T-helper 9 cell (primary cell): ENCODE data around the gene PCNT.
"Not testable (repeated sequence)": the region's sequence is repeated elsewhere in the genome, so short reads cannot be mapped to it uniquely, and the experiment has no call there.

ENCODE experiments used
- DNase-seq: peaks from one replicate; pipeline ENCODE4 v3.0.0-alpha.2; 2020

The PCNT gene

GRCh38 chr21:46310260-46310659 lies 13.7 kb upstream of the PCNT start:
- DNase-seq, result not testable (repeated sequence)

DNA sequence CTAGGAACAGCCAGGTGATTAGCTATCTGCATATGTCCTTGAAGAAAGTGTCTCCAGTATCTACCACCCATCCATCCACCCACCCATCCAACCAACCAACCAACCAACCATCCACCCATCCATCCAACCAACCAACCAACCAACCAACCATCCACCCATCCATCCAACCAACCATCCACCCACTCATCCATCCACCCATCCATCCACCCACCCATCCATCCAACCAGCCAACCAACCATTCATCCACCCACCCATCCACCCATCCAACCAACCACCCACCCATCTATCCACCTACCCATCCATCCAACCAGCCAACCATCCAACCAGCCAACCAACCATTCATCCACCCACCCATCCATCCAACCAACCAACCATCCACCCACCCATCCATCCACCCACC lies 12.4 kb upstream of the PCNT start:
- DNase-seq, result no peak

DNA sequence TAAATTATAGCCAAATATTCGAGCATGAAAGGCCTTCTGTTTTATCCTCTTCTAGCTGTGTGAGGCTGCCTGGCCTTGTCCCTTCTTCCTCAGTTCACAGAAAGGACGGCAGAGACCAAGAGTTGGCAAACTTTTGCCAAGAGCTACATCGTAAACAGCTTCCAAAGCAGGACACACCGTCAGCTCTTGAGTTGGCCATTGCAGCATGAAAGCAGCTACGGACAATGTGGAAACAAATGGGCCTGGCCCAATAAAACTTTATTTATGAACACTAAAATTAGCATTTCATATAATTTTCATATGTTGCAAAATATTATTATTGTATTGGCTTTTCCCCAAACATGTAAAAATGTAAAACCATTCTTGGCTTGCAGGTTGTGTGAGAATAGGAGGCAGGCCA lies 11.0 kb upstream of the PCNT start:
- DNase-seq, result no peak

- no peak for DNase-seq
These were observed 9.4 kb upstream of the PCNT start for GRCh38 chr21:46314441-46315020.

DNA sequence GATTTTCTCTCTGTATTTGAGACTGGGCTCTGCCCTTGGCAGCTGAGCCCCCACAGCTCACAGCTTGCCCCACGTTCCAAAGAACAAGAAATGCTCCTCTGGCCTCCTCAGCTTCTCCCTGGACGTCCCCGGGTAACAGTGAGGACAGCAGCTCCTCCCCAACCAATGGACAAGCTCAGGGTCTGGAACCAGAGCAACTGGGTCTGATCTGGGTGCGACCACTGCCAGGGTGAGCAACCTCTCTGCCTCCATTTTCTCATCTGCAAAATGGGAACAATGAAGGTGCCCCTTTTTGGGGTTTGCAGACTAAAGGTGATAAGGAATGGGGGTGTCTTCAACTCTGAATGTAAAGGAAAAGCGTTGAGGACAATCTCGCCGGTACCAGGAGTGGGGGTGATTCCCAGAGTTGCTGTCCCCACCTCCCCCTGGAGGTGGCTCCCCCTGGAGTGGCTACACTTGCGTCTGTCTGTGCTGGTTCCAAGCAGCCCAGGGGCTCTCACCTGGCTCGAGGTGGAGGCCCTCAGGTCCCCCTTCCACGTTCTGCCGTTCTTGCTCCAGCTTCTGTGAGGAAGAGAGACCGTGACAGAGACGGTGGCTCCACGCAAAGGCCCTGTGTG lies 7.1 kb upstream of the PCNT start:
- DNase-seq, result no peak

DNA sequence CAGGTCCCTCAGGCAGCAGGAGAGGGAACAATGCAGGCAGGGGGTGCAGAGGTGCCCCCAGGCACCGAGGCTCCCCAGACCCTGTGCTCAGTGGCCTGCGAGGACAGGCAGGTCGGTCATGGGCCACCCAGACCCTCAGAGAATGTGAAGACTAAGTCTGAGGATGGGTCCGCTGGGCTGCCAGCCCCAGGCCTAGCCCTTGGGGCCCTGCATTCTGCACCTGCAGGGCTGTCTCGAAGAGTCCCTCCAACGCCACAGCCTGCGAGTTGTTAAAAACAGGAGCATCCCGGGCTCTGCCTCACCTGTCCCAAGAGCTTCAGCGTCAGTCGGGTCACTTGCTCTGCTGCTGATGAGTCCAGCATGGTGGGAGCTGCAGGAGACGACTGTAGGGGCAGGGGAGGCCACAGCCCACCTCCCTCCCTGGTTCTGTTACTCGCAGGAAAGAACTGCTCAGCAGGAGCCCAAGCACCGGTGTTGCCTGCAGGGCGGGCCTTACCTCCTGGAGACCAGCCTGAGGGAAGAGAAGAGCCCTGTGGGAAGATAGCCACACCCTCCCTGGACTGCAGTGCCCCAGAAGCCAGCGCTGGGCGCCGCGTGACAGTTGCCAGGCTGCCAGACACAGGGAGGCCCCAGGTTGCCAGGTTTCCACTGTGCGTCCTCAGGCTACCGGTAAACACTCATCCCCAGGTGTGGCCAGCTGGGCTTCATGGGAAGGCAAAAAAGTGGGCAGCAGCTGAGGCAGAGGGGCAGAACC lies 6.1 kb upstream of the PCNT start:
- DNase-seq, result no peak

DNA sequence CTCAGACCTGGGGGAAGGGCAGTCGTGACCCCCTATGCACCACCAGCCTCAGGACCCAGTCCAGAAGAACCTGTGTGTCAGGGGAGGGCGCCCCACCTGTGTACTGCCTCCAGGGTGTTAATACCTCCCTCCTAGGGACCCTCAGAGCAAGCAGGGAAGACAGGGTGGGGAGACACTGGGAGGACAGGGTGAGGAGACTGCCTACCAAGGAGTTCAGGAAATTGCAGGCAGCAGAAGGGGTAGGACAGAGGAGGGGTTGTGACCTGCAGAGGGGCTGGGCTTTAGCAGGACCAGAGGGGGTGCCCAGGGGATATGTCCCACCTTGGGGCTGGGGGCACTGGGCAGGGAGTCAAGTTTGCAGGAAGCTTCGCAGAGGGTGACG lies 5.5 kb upstream of the PCNT start:
- DNase-seq, result no peak

DNA sequence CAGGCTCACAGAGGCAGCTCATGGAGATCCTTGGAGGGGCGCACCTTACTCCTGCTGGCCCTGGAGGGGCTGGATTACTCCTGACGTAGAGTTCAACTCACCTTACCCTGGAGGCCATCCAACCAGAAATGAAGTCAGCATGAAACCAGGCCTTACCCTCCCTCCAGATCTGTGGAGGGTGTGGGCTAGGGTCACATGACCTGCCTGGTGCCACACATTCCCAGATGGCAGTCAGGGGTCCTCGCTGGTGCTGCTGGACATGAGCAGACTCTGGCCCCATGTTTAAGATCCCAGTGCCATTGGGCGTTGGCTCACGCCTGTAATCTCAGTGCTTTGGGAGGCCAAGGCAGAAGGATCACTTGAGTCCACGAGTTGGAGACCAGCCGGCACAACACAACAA lies 4.8 kb upstream of the PCNT start:
- DNase-seq, result no peak

DNA sequence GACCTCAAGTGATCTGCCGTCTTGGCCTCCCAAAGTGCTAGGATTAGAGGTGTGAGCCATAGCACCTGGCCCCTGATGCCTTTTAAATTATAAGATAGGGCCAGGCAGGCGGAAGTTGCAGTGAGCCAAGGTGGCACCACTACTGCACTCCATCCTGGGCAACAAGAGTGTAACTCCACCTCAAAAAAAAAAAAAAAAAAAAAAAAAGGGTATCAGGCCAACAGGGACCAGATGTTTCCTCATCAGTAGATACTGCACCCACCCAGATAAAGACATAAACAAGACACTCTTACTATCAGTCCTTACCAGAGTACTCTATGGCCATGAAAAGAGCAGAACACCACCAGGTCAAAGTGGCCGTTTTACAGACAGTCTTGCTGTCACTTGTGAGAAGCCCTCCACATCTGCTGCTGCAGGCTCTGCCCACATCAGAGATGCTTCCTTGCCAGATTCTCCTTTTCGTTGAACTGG lies 3.6 kb upstream of the PCNT start:
- DNase-seq, result no peak

GRCh38 chr21:46322351-46323226 lies 1.4 kb upstream of the PCNT start:
- no peak for DNase-seq

DNA sequence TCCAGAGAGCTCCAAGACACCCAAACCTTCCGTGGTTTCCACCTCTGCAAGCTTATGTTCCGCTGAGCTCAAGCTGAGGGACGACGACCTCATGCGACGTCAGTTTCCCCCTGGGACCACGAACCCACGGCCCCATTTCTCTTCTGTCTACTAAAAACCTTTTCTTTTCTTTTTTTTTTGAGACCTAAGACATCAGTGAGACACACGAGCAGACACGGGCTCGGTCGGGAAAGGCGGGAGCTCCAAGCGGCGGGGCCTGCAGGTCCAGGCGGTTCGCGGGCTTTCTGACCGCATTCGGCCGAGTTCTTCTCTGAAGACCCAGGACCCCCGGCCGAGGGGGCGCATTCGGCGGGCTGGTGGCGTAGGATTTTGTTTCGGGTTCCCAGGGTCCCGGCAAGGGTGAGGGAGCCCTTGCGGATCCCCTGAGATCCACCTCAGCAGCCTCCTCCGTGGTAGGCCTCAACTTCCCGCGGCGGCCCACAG lies 688 bp upstream of the PCNT start:
- DNase-seq, result no peak

- peak; percentile 87 for DNase-seq
These were observed 575 bp downstream of the PCNT start for GRCh38 chr21:46324390-46325072.

- peak; percentile 15 for DNase-seq
These were observed 1.3 kb downstream of the PCNT start for GRCh38 chr21:46325073-46325912.

DNA sequence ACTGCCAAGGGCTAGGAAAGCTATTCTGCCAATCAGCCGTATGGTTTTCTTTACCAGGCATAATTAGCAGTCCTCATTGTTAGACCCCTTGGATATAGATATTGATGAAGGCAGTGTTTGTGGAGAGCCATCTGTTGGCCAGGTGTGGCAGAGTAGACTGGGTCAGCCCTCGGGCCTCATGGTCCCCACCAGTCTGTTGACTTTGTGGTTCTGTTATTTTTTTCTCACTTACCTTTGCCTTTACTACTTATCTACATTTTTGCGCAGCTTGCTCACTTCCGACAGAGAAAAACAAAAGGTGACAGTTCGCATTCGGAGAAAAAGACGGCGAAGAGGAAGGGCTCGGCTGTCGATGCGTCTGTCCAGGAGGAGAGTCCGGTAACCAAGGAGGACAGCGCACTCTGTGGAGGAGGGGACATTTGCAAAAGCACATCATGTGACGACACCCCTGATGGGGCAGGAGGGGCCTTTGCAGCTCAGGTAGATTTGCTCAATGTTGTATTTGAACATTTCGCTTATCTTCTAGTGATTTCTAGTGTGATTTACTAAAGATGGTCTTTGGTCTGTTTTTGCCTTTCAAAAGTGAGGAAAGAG lies 2.3 kb downstream of the PCNT start:
- no peak for DNase-seq

GRCh38 chr21:46327711-46328110 lies 3.8 kb downstream of the PCNT start:
- no peak for DNase-seq

DNA sequence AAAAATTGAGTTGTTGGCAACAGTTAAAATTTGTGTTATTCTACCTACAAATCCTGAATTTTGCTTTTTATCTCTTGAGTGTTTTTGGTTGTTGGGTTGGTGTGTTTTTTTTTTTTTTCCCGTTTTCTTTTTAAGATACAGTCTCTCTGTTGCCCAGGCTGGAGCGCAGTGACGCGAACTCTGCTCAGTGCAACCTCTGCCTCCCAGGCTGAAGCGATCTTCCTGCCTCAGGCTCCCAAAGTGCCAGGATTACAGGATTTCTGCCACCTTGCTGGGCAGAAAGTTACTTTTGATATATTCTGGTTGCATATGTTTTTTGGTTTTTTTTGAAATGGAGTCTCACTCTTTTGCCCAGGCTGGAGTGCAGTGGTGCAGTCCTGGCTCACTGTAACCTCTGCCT lies 4.2 kb downstream of the PCNT start:
- DNase-seq, result no peak

DNA sequence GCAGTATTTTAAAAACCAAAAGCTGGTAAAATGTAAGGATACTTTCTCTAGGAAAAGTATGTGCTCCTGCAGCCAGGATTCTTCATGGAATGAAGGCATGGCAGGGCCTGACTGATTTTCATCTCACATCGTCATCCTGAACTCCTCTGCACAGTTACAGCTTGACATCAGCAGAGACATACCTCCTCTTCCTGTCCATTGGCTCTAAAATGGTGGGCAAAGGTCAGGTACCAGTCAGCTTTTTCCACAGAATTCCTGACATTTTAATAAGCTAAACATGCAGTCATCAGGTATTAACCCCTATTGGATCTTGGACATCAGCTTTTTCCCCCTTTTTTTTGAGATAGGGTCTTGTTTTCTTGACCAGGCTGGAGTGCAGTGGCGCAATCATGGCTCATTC lies 5.8 kb downstream of the PCNT start:
- no peak for DNase-seq

- DNase-seq, result no peak
These were observed 10.6 kb downstream of the PCNT start for GRCh38 chr21:46334351-46335140.

GRCh38 chr21:46336603-46337002 lies 12.6 kb downstream of the PCNT start:
- no peak for DNase-seq

DNA sequence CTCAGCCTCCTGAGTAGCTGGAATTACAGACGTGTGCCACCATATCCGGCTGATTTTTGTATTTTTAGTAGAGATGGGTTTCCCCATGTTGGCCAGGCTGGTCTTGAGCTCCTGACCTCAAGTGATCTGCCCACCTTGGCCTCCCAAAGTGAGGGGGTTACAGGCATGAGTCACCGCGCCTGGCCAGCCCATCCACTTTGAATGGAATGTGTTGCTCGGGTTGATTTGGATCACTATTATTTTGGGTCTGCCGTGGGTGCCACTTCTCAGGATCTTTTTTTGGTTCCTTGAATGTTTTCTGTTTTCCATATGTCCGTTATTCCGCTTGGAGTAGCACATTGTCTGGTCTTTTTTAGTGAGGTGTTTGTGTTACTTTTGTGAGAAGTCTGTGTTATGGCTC lies 17.0 kb downstream of the PCNT start:
- no peak for DNase-seq
